ENCODE results near the gene PIP5K1B. TPM values are rescaled to one million over a fixed set of nuclear protein-coding genes. Genes with fewer than 3 reads are reported as not detected.

Gene PIP5K1B
- total RNA-seq, 1 experiment from 2014 or later, result 2.5 TPM

- H4K91ac ChIP-seq (ENCODE audit: insufficient read length, low read depth, low read length), result no peak overlapping the region
- no peak overlapping the region for H3K56ac ChIP-seq (ENCODE audit: insufficient read length, low read depth, low read length)
- no peak overlapping the region for H3K14ac ChIP-seq (ENCODE audit: insufficient read depth, low read length)
- WGBS (ENCODE audit: extremely low coverage, insufficient read length, low lambda C conversion rate), result no CpG with 5 or more reads among the region's 2 CpGs
- no peak overlapping the region for H2AK5ac ChIP-seq (ENCODE audit: insufficient read length, low read length)
- no peaks in the 10 kb centered on the region; the same call in none of the 2 replicates for H3K27me3 Mint-ChIP-seq (ENCODE audit: low read depth)
- H3K27ac ChIP-seq (ENCODE audit: insufficient read length, low read depth, low read length), result no peak overlapping the region
- peaks cover 9 to 11% of the 10 kb centered on the region in 2 experiments for H3K4me1 Mint-ChIP-seq
- H3K4me3 Mint-ChIP-seq, result no peak overlapping the region
- H3K36me3 Mint-ChIP-seq (ENCODE audit: insufficient read depth in 1 of 3, low read depth in 3 of 3), result no peaks in the 10 kb centered on the region
- H3K4me1 ChIP-seq (ENCODE audit: insufficient read depth, low read length), result peaks cover 3% of the 10 kb centered on the region
- no peak overlapping the region for H3K27ac Mint-ChIP-seq
- H3K4ac ChIP-seq (ENCODE audit: low read depth, low read length), result no peak overlapping the region
- H2BK5ac ChIP-seq (ENCODE audit: insufficient read length, low read length), result no peak overlapping the region
- no peak overlapping the region for H3T11ph ChIP-seq (ENCODE audit: low read length)
- H3K18ac ChIP-seq (ENCODE audit: insufficient read length, low read depth, low read length), result no peak overlapping the region
- H2BK20ac ChIP-seq (ENCODE audit: low read depth, low read length, poor library complexity, severe bottlenecking), result no peak overlapping the region
- no peaks in the 10 kb centered on the region for H3K9me3 ChIP-seq (ENCODE audit: control insufficient read depth, low read depth, low read length)
- H4K8ac ChIP-seq (replicated peaks; ENCODE audit: insufficient read length, low read depth, low read length), result no peak overlapping the region
- no peak overlapping the region for H2BK120ac ChIP-seq (ENCODE audit: low read depth, low read length, poor library complexity, severe bottlenecking)
- TF ChIP-seq CTCF (conservative IDR thresholded peaks at IDR 0.05), result no peak
- H2BK15ac ChIP-seq (ENCODE audit: low read depth, low read length), result no peak overlapping the region
- no peaks in the 10 kb centered on the region for H3K79me1 ChIP-seq (ENCODE audit: insufficient read depth, low read depth, low read length, poor library complexity, severe bottlenecking)
- H4K20me1 ChIP-seq (ENCODE audit: control insufficient read depth, insufficient read depth, insufficient read length), result no peaks in the 10 kb centered on the region
- no peak overlapping the region for H2BK12ac ChIP-seq (ENCODE audit: insufficient read length, low read depth, low read length)
- no peaks in the 10 kb centered on the region for H3K27me3 ChIP-seq (ENCODE audit: insufficient read depth, low read length)
- no peak overlapping the region for H3K9ac ChIP-seq (ENCODE audit: extremely low read depth, insufficient read length, low read length)
- H3K79me2 ChIP-seq (ENCODE audit: insufficient read depth, low read length), result no peaks in the 10 kb centered on the region
- DNase-seq, result no peak
- no peaks in the 10 kb centered on the region for H3K23me2 ChIP-seq (ENCODE audit: insufficient read length, low read depth, low read length, poor library complexity, severe bottlenecking)
- H2AFZ ChIP-seq (ENCODE audit: low read length), result no peak overlapping the region
- no peak overlapping the region for H3K23ac ChIP-seq (ENCODE audit: insufficient read length, low read depth, low read length)
- H3K9me3 Mint-ChIP-seq, result no peaks in the 10 kb centered on the region
- no peak overlapping the region for H3K4me2 ChIP-seq (ENCODE audit: insufficient read depth, insufficient read length, low read length)
- no peak overlapping the region for H4K5ac ChIP-seq (ENCODE audit: insufficient read length, low read depth, low read length)
These were observed 37.3 kb downstream of the PIP5K1B start for GRCh38 chr9:68742333-68742730.
